ENCODE results near the gene CENPP.

DNA sequence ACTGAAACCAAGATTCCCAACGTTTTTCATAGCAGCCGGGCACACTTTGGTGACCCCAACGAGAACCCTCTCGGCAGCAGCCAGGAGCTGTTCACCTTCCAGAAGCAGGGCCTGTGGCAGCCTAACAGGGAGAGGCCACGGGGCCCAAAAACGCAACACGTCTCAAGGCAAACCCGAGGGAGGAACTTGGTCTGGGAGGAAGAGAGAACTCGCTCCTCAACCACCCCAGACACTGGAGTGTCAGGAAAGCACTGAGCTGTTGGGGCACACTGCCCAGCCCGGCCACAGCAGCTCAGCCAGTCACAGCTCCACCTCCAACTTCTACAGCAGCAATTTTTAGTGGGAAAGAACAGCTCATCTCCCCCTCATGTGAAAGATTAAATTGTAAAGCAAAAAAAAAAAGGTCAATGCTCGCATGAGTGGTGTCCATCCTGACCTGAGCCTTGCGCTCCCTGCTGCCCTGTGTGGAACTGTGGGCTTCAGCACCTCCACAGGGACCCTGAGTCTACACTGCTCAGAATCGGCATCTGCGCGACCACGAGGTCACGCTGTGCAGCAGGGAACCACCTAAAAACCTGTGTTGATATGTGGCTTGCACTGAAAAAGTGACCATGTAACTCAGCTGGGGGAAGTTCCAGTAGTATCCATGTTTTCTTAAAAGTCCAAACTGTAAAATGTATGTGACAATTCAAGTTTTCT is 289.2 kb downstream of the CENPP start:
- TF ChIP-seq EZH2 (IDR thresholded peaks at IDR 0.05) (no peak), POLR2AphosphoS5 (IDR thresholded peaks at IDR 0.05; ENCODE audit: borderline replicate concordance, low read depth, low read length) (no peak)

All from SK-N-MC (cell line).